Duodenal mucosa (tissue), 2 donors: ENCODE results near the gene GREB1.

ENCODE experiments used
- H3K27ac ChIP-seq: one replicate; pipeline ENCODE4 v1.7.0; 2013; ENCODE audit warnings: low read depth, low read length
- H3K27me3 ChIP-seq, 2 donors: one replicate each; pipeline ENCODE4 v1.7.0; 2013; ENCODE audit warnings: low read length in 2 of 2, control low read depth in 1 of 2; ENCODE audit not compliant: insufficient read depth in 2 of 2, control insufficient read depth in 1 of 2
- H3K36me3 ChIP-seq, 2 donors: one replicate each; pipeline ENCODE4 v1.7.0; 2013; ENCODE audit warnings: low read length in 2 of 2, control low read depth in 1 of 2; ENCODE audit not compliant: insufficient read depth in 2 of 2, control insufficient read depth in 1 of 2
- H3K4me1 ChIP-seq, 2 donors: one replicate each; pipeline ENCODE4 v1.7.0; 2013; ENCODE audit warnings: low read length in 2 of 2, control low read depth in 1 of 2; ENCODE audit not compliant: insufficient read depth in 2 of 2, control insufficient read depth in 1 of 2
- H3K4me3 ChIP-seq, 2 donors: one replicate each; pipeline ENCODE4 v1.7.0; 2013; ENCODE audit warnings: low read length in 2 of 2, low read depth in 1 of 2
- H3K9ac ChIP-seq, 2 donors: one replicate each; pipeline ENCODE4 v1.7.0; 2013; ENCODE audit warnings: low read length in 2 of 2, low read depth in 1 of 2
- H3K9me3 ChIP-seq, 2 donors: one replicate each; pipeline ENCODE4 v1.7.0; 2013; ENCODE audit warnings: low read length in 2 of 2, control low read depth in 1 of 2; ENCODE audit not compliant: control insufficient read depth in 1 of 2

GREB1 gene

GRCh38 chr2:11537951-11538350 is 4.1 kb downstream of the GREB1 start:
- H3K36me3 ChIP-seq = no peaks in the 10 kb centered on the region
- no peak overlapping the region for H3K27ac ChIP-seq
- peaks cover 3% of the 10 kb centered on the region in 2 donors for H3K27me3 ChIP-seq
- H3K4me3 ChIP-seq = no peak overlapping the region
- no peaks in the 10 kb centered on the region for H3K9me3 ChIP-seq
- H3K4me1 ChIP-seq = no peaks in the 10 kb centered on the region
- no peak overlapping the region for H3K9ac ChIP-seq

DNA sequence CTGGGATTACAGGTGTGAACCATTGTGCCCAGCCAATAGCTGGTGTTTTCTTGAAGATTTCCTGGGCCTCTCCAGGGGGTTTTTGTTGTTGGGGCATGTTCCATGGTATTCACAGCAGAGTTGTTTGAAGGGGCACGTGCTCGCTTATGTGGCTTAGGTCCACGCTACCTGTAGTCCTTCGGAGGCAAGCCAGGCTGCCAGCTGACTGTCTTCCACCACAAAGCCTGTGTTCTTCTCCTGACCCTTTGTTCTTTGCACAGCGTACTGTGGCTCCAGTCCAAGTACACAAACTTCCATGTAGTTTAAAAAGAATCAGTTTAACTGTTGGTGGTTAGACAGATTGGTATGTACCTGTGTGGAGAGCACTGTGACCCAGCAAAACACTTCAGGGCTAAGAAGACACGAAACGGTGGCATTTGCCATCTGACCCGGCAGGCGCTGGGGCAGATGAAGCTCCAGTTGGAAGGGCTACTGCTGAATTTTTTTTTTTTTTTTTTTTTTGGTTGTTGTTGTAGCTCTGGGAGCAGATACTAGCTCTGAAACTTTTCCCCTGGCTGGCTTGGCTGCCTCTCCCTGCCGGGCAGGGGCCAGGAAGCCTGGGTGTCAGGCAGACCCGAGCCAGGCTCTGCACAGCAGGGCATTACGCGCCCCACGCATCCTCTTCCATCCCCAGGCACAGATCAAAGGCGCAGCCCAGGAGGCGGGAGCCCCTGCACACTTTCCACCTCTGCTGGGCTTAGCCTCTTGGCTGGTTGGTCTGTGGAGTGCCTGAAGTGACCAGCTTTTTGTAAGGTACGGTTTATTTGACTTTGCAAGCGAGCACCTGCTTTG is 5.7 kb downstream of the GREB1 start:
- H3K4me3 ChIP-seq = no peak overlapping the region
- H3K9me3 ChIP-seq = no peaks in the 10 kb centered on the region
- no peak overlapping the region for H3K9ac ChIP-seq
- H3K36me3 ChIP-seq = no peaks in the 10 kb centered on the region
- no peaks in the 10 kb centered on the region for H3K4me1 ChIP-seq
- H3K27ac ChIP-seq = no peak overlapping the region
- H3K27me3 ChIP-seq = peaks cover 3% of the 10 kb centered on the region in 2 donors

DNA sequence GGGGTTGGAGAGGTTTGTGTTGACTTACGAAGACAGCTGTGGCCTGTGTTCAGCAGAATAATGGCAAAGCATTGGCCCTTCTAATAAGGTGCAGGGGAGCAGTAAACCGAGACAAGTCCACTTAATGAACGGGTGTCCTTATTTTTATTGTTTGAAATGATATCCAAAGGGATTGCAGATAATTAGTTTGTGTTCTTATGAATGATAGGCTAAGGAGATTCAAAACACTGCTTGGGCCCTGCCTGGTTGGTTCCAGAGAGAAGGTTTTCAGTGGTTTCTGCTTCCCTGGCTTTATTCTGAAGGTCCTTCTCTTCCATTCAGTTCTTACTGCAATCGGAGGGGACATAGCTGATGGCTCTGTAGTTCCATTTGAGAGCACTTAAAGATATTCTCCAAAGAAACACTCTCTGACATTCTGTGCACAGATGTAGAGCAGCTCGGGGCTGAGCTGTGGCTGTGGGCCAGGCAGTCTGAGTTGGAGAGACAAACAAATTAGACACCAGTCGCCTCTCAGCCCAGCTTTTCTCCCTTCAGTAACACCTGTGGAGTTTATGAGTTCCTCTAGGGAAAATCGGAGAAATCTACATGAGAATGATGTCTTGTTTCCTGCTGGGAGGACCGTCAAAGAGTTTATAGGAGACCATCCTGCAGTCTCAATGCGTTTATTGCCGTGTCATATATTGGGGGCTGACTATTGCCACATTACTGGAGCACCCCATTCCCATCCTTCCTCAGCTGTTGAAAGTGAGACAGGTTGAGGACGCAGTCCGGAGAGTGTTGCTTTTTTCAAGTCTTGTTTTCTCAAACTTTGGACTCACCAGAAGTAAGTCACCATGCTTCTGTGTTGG is 6.5 kb downstream of the GREB1 start:
- Histone ChIP-seq H3K4me1 (no peaks in the 10 kb centered on the region), H3K4me3 (no peak overlapping the region), H3K27me3 (peaks cover 3% of the 10 kb centered on the region in 2 donors), H3K9me3 (no peaks in the 10 kb centered on the region), H3K36me3 (no peaks in the 10 kb centered on the region), H3K9ac (no peak overlapping the region), H3K27ac (no peak overlapping the region)

DNA sequence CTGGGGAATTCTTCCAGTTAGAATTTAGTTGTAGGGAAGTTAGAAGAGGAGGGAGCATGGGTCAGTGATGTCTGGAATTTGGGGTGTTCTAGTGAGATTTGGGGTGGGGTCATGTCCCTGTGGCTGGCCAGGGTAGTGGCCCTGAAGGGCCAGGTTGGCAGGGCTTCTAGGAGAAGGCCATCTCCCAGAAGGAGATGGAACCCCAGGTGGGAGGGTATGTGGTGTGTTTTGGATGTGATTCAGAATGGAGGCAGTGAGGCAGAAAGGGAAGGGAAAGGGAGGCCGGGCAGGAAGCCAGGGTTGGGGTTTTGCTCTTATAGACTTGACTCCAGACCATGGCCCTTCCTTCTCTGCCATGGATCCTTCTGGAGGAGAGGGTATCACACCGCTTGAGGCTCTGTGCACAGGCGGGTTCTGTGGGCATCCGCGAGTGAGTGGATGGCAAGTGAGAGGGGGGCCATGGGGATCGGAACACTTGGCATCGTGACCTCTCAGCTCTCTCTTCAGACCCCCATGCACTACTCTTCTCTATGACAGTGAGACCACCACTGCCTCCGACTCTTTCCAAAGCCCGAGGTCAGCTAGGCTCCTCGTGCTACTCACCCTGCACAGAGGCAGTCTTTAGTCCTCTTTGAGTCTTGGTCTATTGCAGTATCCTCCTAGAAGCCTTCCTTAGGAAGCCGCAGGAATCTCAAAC is 7.3 kb downstream of the GREB1 start:
- Histone ChIP-seq H3K36me3 (no peaks in the 10 kb centered on the region), H3K27ac (no peak overlapping the region), H3K9ac (no peak overlapping the region), H3K9me3 (no peaks in the 10 kb centered on the region), H3K27me3 (peaks cover 0 to 3% of the 10 kb centered on the region in 2 donors), H3K4me1 (no peaks in the 10 kb centered on the region), H3K4me3 (no peak overlapping the region)

GRCh38 chr2:11541693-11542274 is 7.9 kb downstream of the GREB1 start:
- no peak overlapping the region for H3K4me3 ChIP-seq
- H3K9me3 ChIP-seq = no peaks in the 10 kb centered on the region
- H3K27ac ChIP-seq = no peak overlapping the region
- H3K27me3 ChIP-seq = peaks cover 0 to 3% of the 10 kb centered on the region in 2 donors
- no peak overlapping the region for H3K9ac ChIP-seq
- no peaks in the 10 kb centered on the region for H3K36me3 ChIP-seq
- no peaks in the 10 kb centered on the region for H3K4me1 ChIP-seq

GRCh38 chr2:11542275-11542819 is 8.5 kb downstream of the GREB1 start:
- H3K4me3 ChIP-seq = no peak overlapping the region
- H3K27me3 ChIP-seq = peaks cover 0 to 3% of the 10 kb centered on the region in 2 donors
- H3K9ac ChIP-seq = no peak overlapping the region
- H3K36me3 ChIP-seq = no peaks in the 10 kb centered on the region
- H3K9me3 ChIP-seq = no peaks in the 10 kb centered on the region
- no peak overlapping the region for H3K27ac ChIP-seq
- H3K4me1 ChIP-seq = no peaks in the 10 kb centered on the region

- Histone ChIP-seq H3K4me3 (no peak overlapping the region), H3K27ac (no peak overlapping the region), H3K9me3 (no peaks in the 10 kb centered on the region), H3K27me3 (peaks cover 0 to 3% of the 10 kb centered on the region in 2 donors), H3K36me3 (no peaks in the 10 kb centered on the region), H3K4me1 (no peaks in the 10 kb centered on the region), H3K9ac (no peak overlapping the region)
Observed at GRCh38 chr2:11543337-11544216, 9.7 kb downstream of the GREB1 start.

DNA sequence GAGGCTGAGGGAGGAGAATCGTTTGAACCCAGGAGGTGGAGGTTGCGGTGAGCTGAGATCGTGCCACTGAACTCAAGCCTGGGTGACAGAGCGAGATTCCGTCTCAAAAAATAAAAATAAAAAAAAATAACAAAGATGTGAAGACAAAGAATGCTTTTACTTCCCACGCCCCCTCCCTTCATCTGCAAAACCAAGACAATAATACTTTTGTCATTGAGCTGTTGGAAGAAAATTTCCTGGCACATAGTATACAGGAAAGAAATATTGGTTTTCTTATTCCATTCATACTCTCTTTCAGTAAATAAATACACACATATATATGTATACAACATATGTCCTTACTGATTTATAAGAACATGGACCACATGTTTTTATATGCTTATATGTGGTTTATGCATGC is 12.2 kb downstream of the GREB1 start:
- Histone ChIP-seq H3K4me3 (no peak overlapping the region), H3K9ac (no peak overlapping the region), H3K9me3 (no peaks in the 10 kb centered on the region), H3K4me1 (no peaks in the 10 kb centered on the region), H3K36me3 (no peaks in the 10 kb centered on the region), H3K27me3 (no peaks in the 10 kb centered on the region), H3K27ac (no peak overlapping the region)

GRCh38 chr2:11547912-11548497 is 14.2 kb downstream of the GREB1 start:
- Histone ChIP-seq H3K36me3 (no peaks in the 10 kb centered on the region), H3K9me3 (no peaks in the 10 kb centered on the region), H3K27ac (no peak overlapping the region), H3K27me3 (no peaks in the 10 kb centered on the region), H3K4me3 (no peak overlapping the region), H3K4me1 (no peaks in the 10 kb centered on the region), H3K9ac (no peak overlapping the region)
